ENCODE data around the gene SLC18A2. TPM values are rescaled to one million over a fixed set of nuclear protein-coding genes. Genes with fewer than 3 reads are reported as not detected.

The SLC18A2 gene
- total and polyA plus RNA-seq, 9 of the 15 experiments (the other 6 are each of a cell fraction or from before 2014, with no cell fraction given), result 0.03 to 5.4 (median 0.40) TPM

- TF ChIP-seq TAF1 (IDR thresholded peaks at IDR 0.05; ENCODE audit: control insufficient read depth, extremely low read depth, insufficient read depth, low read length, severe bottlenecking) (no peak), BRD4 (IDR thresholded peaks at IDR 0.05) (no peak), ZNF274 (IDR thresholded peaks at IDR 0.05; ENCODE audit: borderline replicate concordance, low read depth, low read length) (no peak), KDM2B (CRISPR knock-in tag; IDR thresholded peaks at IDR 0.05) (no peak)
Observed at GRCh38 chr10:117253908-117254307, 13.0 kb downstream of the SLC18A2 start (continued).

GRCh38 chr10:117254338-117254737 is 13.4 kb downstream of the SLC18A2 start:
- Histone ChIP-seq H3K27me3 (ENCODE audit: control insufficient read depth in 2 of 2, insufficient read depth in 2 of 2, low read length in 2 of 2) (peaks cover 9 to 44% of the 10 kb centered on the region in 2 experiments; a peak in 3 of 5 replicates), H2AFZ (ENCODE audit: low read depth, low read length) (no peak overlapping the region), H4K20me1 (replicated peaks; ENCODE audit: control insufficient read depth, insufficient read depth, low read length) (no peaks in the 10 kb centered on the region), H3K36me3 (ENCODE audit: control insufficient read depth, insufficient read depth, low read length) (no peaks in the 10 kb centered on the region), H3K9me3 (replicated peaks; ENCODE audit: control insufficient read depth, insufficient read depth, low read depth, low read length) (no peaks in the 10 kb centered on the region), H3K79me2 (ENCODE audit: control insufficient read depth, insufficient read depth, low read length) (no peaks in the 10 kb centered on the region), H3K9ac (ENCODE audit: insufficient read depth in 1 of 2, low read depth in 2 of 2, low read length in 2 of 2) (no peak overlapping the region), H3K4me2 (ENCODE audit: insufficient read depth, low read length) (no peak overlapping the region), H3K27ac (ENCODE audit: extremely low read depth, low read depth, low read length) (no peak overlapping the region), H3K4me1 (replicated peaks in 1 of 2; ENCODE audit: control insufficient read depth in 2 of 2, insufficient read depth in 2 of 2, low read length in 2 of 2) (no peaks in the 10 kb centered on the region; a peak in 1 of 5 replicates), H3K9me1 (ENCODE audit: control insufficient read depth, insufficient read depth, low read length) (no peaks in the 10 kb centered on the region), H3K4me3 (no peak overlapping the region)
- TF ChIP-seq ZNF277 (CRISPR knock-in tag; IDR thresholded peaks at IDR 0.05; ENCODE audit: borderline replicate concordance), result no peak
- peak; percentile 40 for TF ChIP-seq REST (IDR thresholded peaks at IDR 0.05; ENCODE audit: borderline replicate concordance)
- TF ChIP-seq REST (CRISPR knock-in tag; IDR thresholded peaks at IDR 0.05; ENCODE audit: low read depth), result no peak
- in situ Hi-C loops (cut with MboI), result no loop called here
- FAIRE-seq (no peak), DNase-seq (ENCODE audit: extremely low read depth in 1 of 4, low spot score in 3 of 4) (no peak), ATAC-seq (no peak)
- intact Hi-C loops (cut with micrococcal nuclease), result no loop called here
- POLR2A ChIA-PET, result interaction anchor here (0.8 kb wide), 1 partner anchor 8 kb away, joined by 4 read pairs; no protein-coding TSS in a partner anchor
- CTCF ChIA-PET (ENCODE audit: low intra/inter-chr PET ratio), result no interaction called here
- BruUV-seq (replicated peaks), result no TSS peak
- WGBS (ENCODE audit: insufficient coverage, low coverage, missing lambda C conversion rate), result 17% methylated on average over 5 of the region's 9 CpGs
